NCI-H774 (cell line): ENCODE data around the gene SPDYE8.
"Not testable (repeated sequence)": the region's sequence is repeated elsewhere in the genome, so short reads cannot be mapped to it uniquely, and the experiment has no call there.

ENCODE experiments used
- DNase-seq: peaks from one replicate; lab custom pipeline; 2025; lab: John Stamatoyannopoulos, UW

The SPDYE8 gene, protein sequence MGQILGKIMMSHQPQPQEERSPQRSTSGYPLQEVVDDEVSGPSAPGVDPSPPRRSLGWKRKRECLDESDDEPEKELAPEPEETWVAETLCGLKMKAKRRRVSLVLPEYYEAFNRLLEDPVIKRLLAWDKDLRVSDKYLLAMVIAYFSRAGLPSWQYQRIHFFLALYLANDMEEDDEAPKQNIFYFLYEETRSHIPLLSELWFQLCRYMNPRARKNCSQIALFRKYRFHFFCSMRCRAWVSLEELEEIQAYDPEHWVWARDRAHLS

DNA sequence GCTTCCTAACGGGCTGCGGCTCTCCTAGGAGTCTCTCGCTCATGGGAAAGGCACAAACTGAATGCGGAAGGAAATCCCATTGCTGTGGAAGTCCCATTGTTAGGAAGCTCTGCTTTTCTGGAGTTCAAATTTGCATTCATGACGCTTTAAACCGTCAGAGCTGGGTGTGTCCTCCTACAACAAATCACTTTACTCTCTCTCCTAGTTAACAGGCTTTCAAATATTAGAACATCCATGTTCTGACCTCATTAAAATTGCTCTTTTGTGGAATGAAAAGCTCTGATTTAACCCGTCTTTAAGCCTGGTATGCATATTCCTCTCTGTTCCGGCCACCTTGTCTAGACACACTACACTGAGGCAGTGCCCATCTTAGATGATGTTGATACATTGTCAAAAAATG is at the start of gene SPDYE8:
Gene SPDYE8, minus strand, starts transcription at position 101 of the 400 bp plus-strand sequence. CDS start 1,800 bp downstream, outside the sequence.
- DNase-seq: not testable (repeated sequence)

DNA sequence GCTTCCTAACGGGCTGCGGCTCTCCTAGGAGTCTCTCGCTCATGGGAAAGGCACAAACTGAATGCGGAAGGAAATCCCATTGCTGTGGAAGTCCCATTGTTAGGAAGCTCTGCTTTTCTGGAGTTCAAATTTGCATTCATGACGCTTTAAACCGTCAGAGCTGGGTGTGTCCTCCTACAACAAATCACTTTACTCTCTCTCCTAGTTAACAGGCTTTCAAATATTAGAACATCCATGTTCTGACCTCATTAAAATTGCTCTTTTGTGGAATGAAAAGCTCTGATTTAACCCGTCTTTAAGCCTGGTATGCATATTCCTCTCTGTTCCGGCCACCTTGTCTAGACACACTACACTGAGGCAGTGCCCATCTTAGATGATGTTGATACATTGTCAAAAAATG is 28.2 kb upstream of the SPDYE8 start, which contains the start of gene SPDYE11:
Gene SPDYE11, minus strand, starts transcription at position 101 of the 400 bp plus-strand sequence. CDS start 1,800 bp downstream, outside the sequence.
- not testable (repeated sequence) for DNase-seq

DNA sequence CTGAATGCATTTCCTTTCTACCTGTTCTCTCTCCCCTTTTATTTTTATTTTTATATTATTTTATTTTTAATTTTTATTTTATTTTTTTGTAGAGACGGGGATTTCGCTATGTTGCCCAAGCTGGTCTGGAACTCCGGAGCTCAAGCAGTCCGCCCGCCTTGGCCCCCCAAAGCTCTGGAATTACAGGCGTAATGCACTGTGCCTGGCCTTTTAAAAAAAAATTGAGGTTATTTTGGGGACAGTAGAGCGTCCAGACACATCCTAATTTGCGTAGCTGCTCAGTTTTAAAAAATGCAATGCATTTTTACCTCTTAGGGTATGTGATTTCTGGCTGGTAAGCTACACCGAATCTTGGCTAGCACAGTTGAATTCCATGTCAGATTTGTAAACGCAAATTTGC is 23.1 kb downstream of the SPDYE8 start:
- DNase-seq: not testable (repeated sequence)

DNA sequence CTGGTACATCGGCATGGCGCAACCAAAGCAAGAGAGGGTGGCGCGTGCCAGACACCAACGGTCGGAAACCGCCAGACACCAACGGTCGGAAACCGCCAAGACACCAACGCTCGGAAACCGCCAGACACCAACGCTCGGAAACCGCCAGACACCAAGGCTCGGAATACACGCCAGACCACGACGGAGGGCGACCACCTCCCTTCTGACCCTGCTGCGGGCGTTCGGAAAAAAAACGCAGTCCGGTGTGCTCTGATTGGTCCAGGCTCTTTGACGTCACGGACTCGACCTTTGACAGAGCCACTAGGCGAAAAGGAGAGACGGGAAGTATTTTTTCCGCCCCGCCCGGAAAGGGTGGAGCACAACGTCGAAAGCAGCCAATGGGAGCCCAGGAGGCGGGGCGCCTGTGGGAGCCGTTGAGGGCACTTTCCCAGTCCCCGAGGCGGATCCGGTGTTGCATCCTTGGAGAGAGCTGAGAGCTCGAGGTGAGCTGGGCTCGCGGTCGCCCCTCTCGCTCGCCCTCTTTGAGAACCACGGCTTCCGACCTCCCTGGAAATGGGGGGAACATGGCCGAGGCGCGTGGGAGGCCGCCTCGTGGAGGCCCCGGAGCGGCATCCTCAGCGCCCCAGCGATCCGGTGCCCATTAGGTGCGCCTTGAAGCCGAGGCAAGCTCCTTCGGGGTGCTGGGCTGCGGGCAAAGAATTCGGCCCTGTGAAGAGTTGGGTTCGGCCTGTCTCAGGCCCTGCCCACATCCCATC is 23.7 kb downstream of the SPDYE8 start:
- not testable (repeated sequence) for DNase-seq

DNA sequence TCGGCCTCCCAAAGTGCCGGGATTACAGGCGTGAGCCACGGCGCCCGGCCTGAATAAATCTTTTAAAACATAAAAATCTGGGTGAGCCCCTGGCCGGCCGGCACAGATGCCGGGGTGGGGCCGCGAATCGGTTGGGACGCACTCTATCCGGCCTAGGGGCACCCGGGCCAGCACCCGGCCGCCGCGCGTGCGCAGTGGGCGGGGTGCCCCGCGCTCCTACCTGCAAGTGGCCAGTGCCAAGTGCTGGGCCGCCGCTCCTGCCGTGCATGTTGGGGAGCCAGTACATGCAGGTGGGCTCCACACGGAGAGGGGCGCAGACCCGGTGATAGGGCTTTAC is 24.2 kb downstream of the SPDYE8 start:
- not testable (repeated sequence) for DNase-seq

DNA sequence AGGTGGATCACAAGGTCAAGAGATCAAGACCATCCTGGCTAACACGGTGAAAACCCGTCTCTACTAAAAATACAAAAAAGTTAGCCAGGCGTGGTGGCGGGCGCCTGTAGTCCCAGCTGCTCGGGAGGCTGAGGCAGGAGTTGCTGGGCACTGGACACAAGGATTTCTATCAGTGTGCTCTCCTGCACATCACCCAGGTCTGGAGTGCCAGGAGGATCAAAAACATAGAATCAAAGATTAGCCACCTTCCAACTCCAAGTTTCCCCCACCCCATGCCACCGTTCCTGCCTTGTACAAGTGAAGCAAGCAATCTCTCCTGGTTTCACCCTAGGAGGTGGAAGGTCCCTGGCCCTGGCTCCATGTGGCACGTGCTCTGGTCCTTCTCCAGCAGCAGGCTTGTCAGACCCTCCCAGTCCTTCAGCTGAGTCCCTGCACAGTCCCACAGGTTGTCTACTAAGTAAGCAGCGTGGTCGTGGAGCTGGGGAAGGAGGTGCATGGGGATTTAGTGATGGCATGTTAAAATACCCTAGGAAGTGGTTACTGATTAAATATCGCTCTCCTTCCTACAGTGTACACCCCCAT is 31.6 kb downstream of the SPDYE8 start:
- not testable (repeated sequence) for DNase-seq

DNA sequence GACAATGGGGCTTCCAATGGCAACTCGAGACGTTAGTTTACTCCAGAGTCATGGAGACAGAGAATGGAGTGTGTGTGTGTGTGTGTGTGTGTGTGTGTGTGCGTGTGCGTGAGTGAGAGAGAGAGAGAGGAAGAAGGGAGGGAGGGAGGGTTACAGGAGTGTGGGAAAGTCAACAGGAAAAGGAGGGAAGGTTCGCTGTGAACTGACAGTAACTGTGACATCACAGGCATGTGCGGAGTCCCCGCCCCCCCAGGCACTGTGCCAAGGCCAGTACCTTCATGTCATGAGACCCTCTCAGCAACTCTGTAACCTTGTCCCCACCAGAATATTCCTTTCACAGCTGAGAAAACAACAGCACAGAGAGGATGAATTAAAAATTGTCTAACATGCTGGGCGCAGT is 32.1 kb downstream of the SPDYE8 start:
- DNase-seq: not testable (repeated sequence)

DNA sequence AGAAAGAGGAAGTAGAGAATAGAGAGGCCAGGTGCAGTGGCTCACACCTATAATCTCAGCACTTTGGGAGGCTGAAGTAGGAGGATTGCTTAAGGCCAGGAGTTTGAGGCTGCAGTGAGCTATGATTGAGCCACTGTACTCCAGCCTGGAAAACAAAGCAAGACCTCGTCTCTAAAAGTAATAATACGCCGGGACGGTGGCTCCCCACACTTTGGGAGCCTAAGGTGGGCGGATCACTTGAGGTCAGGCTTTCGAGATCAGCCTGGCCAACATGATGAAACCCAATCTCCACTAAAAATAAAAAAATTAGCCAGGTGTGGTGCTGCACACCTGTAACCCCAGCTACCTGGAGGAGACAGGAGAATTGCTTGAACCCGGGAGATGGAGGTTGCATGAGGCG is 34.1 kb downstream of the SPDYE8 start:
- not testable (repeated sequence) for DNase-seq

DNA sequence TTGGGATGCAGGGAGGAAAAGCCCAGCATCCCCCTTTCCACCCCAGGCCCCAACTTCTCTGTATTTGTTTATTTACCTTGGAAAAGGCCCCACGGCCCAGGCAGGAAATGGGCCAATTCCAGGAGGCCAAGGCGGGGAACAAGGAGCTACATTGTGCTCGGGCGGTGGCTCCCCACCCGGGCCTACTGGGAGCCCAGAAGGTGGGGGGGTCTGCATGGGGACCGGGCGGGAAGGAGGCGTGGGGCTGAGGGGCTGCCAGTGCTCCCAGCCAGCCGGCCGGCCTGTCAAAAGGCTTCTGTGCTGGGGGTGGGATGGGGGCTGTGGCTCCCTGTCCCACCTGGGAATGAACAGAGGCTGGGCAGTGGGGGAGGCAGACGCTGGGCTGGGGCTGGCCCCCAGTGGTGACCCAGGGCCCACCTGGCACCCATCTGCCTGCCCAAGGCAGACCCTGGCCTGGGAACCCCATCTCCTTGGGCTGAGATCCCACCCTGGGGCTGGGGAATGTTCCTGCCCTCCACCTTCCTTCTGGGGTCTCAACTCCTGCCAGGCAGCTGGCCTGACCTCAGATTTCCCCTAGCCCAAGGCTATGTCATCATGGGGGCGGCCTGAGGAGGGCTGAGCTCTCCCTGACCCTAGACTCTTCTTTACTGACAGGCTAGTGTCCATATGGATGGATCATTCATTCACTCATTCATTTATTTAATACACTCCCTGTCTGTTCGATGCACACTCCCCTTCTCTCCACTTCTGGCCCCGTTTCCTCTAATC is 39.2 kb downstream of the SPDYE8 start:
- DNase-seq: not testable (repeated sequence)

DNA sequence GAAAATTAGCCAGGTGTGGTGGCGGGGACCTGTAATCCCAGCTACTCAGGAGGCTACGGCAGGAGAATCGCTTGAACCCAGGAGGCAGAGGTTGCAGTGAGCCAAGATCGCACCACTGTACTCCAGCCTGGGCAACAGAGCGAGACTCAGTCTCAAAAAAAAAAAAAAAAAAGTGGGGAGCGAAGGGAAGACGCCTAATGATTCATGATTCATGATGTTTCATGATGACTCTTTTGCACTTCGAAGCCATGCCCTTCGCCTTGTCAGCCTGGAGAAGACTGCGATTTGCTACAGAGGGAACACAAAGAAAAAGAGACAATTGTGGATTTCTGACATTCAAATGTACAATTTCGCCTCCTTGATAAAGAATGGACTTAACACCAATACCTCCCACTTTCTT is 47.5 kb downstream of the SPDYE8 start:
- DNase-seq: not testable (repeated sequence)

DNA sequence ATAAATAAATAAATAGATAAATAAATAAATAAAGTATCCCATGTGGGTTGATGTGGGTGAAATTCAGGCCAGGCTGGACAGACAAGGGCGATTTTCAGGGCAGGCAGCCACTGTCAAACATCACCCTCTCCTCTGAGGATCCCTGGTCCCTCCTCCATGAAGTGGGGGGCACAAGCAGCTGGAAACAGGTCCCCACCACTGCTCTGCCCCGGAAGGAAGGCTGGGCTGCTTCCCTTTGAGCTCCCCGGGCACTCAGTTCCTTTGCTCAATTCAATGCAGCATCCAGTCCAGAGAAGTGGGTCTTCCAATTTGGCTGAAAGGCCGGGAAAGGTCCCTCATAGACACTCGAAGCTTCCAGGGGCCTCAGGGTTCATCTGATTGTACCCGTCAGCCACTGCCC is 49.2 kb downstream of the SPDYE8 start:
- DNase-seq: not testable (repeated sequence)

DNA sequence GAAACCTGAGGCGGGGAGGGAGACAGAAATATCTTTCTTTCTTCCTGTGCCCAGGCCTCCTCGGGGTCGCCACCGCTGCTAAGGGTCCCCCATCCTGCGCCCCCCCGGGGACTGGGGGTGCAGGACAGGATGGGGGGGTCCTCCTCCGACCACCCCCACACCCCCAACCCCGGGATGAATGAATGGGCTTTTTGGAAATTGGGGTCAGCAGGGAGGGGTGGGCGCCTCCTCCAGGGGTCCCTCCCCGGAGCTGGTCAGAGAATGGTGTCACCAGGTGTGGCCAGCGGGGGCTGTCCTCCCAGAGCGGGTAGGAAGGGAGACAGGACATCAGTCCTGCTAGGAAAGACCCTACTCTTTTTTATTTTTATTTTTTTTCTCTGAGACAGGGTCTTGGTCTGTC is 53.1 kb downstream of the SPDYE8 start:
- not testable (repeated sequence) for DNase-seq

DNA sequence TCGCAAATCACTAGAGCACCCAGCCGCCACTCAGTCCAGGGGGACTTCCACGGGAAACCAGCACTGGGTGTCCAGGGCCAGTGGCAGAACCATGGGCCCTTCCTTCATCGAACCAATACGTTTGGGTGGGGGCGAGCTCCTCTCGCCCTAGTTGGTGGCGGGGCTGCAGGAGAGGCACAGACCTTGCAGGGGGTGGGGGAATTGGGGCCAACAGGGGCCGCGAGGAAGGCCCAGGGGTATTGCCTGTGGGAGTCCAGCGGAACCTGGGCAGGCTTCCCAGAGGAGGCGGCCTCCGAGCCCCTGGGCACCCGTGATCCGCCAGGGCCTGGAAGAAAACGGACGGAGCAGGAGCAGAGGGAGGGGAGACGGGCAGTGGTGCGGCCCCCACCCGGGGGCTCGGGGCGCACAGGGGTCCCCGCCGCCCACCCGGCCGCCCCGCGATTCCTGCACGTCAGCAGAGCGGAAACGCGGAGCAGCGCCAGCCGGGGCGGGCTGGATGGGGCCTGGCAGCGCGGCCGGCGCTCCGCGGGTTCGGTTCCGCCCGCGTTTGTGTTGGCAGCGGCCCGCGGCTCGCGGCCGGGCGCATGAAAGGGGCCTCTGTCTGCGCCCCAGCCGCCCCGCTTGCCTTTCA is 53.8 kb downstream of the SPDYE8 start:
- DNase-seq: not testable (repeated sequence)

DNA sequence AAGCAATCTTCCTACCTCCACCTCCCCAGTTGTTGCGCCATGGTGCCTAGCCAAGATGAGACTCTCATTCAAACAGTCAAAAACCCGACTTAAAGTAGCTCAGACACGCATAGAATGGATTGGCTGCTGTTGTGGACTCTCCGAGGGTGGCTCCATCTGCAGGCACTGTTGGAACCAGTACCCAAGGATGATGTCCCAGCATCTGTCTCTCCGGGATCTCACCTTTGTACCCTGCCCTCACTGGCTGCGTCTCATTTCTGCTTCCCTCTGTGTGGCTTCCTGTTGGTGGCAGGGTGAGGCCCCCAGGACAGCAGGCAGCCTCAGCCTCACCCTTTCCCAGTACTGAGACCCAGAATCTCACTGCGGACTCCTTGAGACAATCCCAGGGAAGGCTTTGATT is 54.8 kb downstream of the SPDYE8 start:
- not testable (repeated sequence) for DNase-seq

DNA sequence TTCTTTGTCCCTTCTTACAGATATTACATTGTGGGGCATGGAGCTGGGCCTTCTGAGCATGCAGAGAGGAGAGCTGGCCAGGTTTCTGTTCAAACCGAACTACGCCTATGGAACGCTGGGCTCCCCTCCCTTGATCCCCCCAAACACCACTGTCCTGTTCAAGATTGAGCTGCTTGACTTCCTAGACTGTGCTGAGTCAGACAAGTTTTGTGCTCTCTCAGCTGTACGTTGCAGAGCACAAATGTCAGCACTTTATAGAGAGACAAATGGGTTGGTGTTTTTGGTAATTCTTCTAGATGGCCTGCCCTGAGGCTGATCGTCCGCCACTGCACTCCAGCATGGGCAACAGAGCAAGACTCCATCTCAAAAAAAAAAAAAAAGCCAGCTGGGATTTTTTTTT is 58.1 kb downstream of the SPDYE8 start:
- not testable (repeated sequence) for DNase-seq
